ENCODE measurements around the gene MACROD2. TPM values are rescaled to one million over a fixed set of nuclear protein-coding genes. Genes with fewer than 3 reads are reported as not detected.

MACROD2 gene
- polyA plus RNA-seq, 2 of the 4 experiments (the other 2 are of a cell fraction), result 0.96 to 1.3 TPM

- no peak overlapping the region for H3K4me2 ChIP-seq
- H3K4me1 ChIP-seq, result no peaks in the 10 kb centered on the region
- H3K9me3 ChIP-seq, result no peaks in the 10 kb centered on the region
- ChIA-PET CTCF (interaction anchor here (0.6 kb wide), 1 partner anchor 507 kb away, joined by 5 read pairs; no protein-coding TSS in a partner anchor), POLR2A (no interaction called here)
- no peak overlapping the region for H3K27ac ChIP-seq
- no peak for ATAC-seq
- 93% methylated on average over 2 of the region's 2 CpGs for WGBS (ENCODE audit: missing lambda C conversion rate)
- DNase-seq (ENCODE audit: low read depth in 1 of 2, low spot score in 1 of 2), result no peak
- no peak for FAIRE-seq
- no peak for TF ChIP-seq ESRRA (IDR thresholded peaks at IDR 0.05; ENCODE audit: borderline replicate concordance, low read length)
- no peak for TF ChIP-seq TP53 (CRISPR knock-in tag; IDR thresholded peaks at IDR 0.05)
- no peak overlapping the region for H3K4me3 ChIP-seq
Measured at GRCh38 chr20:14312001-14312400, 316.7 kb downstream of the MACROD2 start.

- FAIRE-seq, result no peak
- H3K4me3 ChIP-seq, result no peak overlapping the region
- DNase-seq (ENCODE audit: low read depth in 1 of 2, low spot score in 1 of 2), result no peak
- H3K27ac ChIP-seq, result no peak overlapping the region
- TF ChIP-seq BHLHE40 (IDR thresholded peaks at IDR 0.05; ENCODE audit: low read depth, low read length) (no peak), ZFP36 (IDR thresholded peaks at IDR 0.05; ENCODE audit: borderline replicate concordance, partially characterized antibody) (no peak), JUN (IDR thresholded peaks at IDR 0.05) (no peak), HOXB5 (CRISPR knock-in tag; IDR thresholded peaks at IDR 0.05) (no peak), FOXS1 (CRISPR knock-in tag; IDR thresholded peaks at IDR 0.05) (no peak), POLR2A (IDR thresholded peaks at IDR 0.05; ENCODE audit: low read length) (no peak), ZC3H11A (IDR thresholded peaks at IDR 0.05) (no peak), MYC (IDR thresholded peaks at IDR 0.05; ENCODE audit: borderline replicate concordance, low read length) (no peak), MAX (IDR thresholded peaks at IDR 0.05) (no peak), HEYL (CRISPR knock-in tag; IDR thresholded peaks at IDR 0.05) (no peak), KDM5A (IDR thresholded peaks at IDR 0.05) (no peak), CEBPB (IDR thresholded peaks at IDR 0.05) (no peak), FOSB (CRISPR knock-in tag; IDR thresholded peaks at IDR 0.05) (no peak), JUNB (IDR thresholded peaks at IDR 0.05) (no peak), BCL3 (IDR thresholded peaks at IDR 0.05) (no peak), KDM1A (IDR thresholded peaks at IDR 0.05; ENCODE audit: low read depth) (no peak)
- WGBS (ENCODE audit: missing lambda C conversion rate), result 43% methylated on average over 2 of the region's 2 CpGs
- ATAC-seq, result no peak
- no peaks in the 10 kb centered on the region for H3K9me3 ChIP-seq
- no peak overlapping the region for H3K4me2 ChIP-seq
- H3K4me1 ChIP-seq, result no peaks in the 10 kb centered on the region
- ChIA-PET POLR2A (interaction anchor here (0.7 kb wide), 1 partner anchor 1520 kb away, joined by 6 read pairs; no protein-coding TSS in a partner anchor), CTCF (interaction anchor here (1.2 kb wide), 1 partner anchor 24 kb away, joined by 4 read pairs; the partner anchor contains the start of gene FLRT3)
Measured at GRCh38 chr20:14313341-14314020, 318.2 kb downstream of the MACROD2 start.

GRCh38 chr20:14319704-14320103, 324.4 kb downstream of the MACROD2 start:
- Histone ChIP-seq H3K4me3 (no peak overlapping the region), H3K9me3 (no peaks in the 10 kb centered on the region), H3K27ac (no peak overlapping the region), H3K4me1 (no peaks in the 10 kb centered on the region), H3K4me2 (no peak overlapping the region)
- TF ChIP-seq EP300 (IDR thresholded peaks at IDR 0.05) (no peak), HOXB5 (CRISPR knock-in tag; IDR thresholded peaks at IDR 0.05) (no peak), HOXB13 (CRISPR knock-in tag; IDR thresholded peaks at IDR 0.05; ENCODE audit: low read depth) (no peak), ZC3H11A (IDR thresholded peaks at IDR 0.05) (no peak), MAZ (IDR thresholded peaks at IDR 0.05; ENCODE audit: borderline replicate concordance, low read depth, low read length) (no peak), FOSL2 (IDR thresholded peaks at IDR 0.05) (no peak), FOSL2 (CRISPR knock-in tag; IDR thresholded peaks at IDR 0.05) (no peak), ZFP36 (IDR thresholded peaks at IDR 0.05; ENCODE audit: borderline replicate concordance, partially characterized antibody) (no peak), RARB (CRISPR knock-in tag; IDR thresholded peaks at IDR 0.05) (no peak), BCL3 (IDR thresholded peaks at IDR 0.05) (no peak), FOXS1 (CRISPR knock-in tag; IDR thresholded peaks at IDR 0.05) (no peak), BHLHE40 (IDR thresholded peaks at IDR 0.05; ENCODE audit: low read depth, low read length) (no peak), ZNF302 (CRISPR knock-in tag; IDR thresholded peaks at IDR 0.05) (no peak), KDM1A (IDR thresholded peaks at IDR 0.05; ENCODE audit: low read depth) (no peak), HOXA7 (CRISPR knock-in tag; IDR thresholded peaks at IDR 0.05) (no peak), ELK1 (IDR thresholded peaks at IDR 0.05; ENCODE audit: low read depth, low read length) (no peak), MAFK (IDR thresholded peaks at IDR 0.05; ENCODE audit: partially characterized antibody) (no peak), PHF8 (IDR thresholded peaks at IDR 0.05; ENCODE audit: borderline replicate concordance, low read depth) (no peak), RNF2 (IDR thresholded peaks at IDR 0.05; ENCODE audit: borderline replicate concordance, low read depth) (no peak), KDM5A (IDR thresholded peaks at IDR 0.05) (no peak), MYC (IDR thresholded peaks at IDR 0.05; ENCODE audit: borderline replicate concordance, low read length) (no peak)
- ATAC-seq, result no peak
- no peak for FAIRE-seq
- CTCF ChIA-PET, result no interaction called here
- no peak for DNase-seq (ENCODE audit: low read depth in 1 of 2, low spot score in 1 of 2)
- WGBS (ENCODE audit: missing lambda C conversion rate), result 56% methylated on average over 1 of the region's 1 CpG
- POLR2A ChIA-PET, result no interaction called here

Measured in A549 (cell line).